ENCODE measurements around the gene CFI. TPM values are rescaled to one million over a fixed set of nuclear protein-coding genes. Genes with fewer than 3 reads are reported as not detected.
A peak's percentile ranks its signal among the peaks of the same experiment; 100 is the strongest.

CFI gene
- total RNA-seq, 4 donors from 2014 or later = 1.1 to 6.0 (median 2.8) TPM

DNA sequence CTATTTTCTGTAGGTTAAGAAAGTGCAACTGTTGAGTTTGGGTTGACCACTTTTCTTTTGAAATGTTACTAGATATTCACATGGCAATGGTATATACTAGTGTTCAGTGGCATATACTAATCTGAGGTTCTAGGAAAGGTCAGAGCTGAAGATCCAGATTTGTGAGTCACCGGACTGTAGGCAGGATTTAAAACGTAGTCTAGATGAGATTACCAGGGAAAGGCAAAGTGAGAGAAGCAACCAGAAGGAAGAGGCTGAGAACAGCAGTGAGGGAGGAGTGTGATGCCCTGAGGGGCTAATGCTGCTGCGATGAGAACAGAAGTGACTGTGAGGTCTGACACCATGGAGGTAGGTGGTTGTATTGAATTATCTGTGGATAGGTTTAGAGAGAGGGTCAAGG lies 62.3 kb downstream of the CFI start:
- 40 to 62% methylated on average over 3 of the region's 3 CpGs for WGBS, 2 donors
- TF ChIP-seq, protein P1, sequence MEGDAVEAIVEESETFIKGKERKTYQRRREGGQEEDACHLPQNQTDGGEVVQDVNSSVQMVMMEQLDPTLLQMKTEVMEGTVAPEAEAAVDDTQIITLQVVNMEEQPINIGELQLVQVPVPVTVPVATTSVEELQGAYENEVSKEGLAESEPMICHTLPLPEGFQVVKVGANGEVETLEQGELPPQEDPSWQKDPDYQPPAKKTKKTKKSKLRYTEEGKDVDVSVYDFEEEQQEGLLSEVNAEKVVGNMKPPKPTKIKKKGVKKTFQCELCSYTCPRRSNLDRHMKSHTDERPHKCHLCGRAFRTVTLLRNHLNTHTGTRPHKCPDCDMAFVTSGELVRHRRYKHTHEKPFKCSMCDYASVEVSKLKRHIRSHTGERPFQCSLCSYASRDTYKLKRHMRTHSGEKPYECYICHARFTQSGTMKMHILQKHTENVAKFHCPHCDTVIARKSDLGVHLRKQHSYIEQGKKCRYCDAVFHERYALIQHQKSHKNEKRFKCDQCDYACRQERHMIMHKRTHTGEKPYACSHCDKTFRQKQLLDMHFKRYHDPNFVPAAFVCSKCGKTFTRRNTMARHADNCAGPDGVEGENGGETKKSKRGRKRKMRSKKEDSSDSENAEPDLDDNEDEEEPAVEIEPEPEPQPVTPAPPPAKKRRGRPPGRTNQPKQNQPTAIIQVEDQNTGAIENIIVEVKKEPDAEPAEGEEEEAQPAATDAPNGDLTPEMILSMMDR (IDR thresholded peaks at IDR 0.05) = no peak
- no peak for TF ChIP-seq POLR2A (IDR thresholded peaks at IDR 0.05)
- no peak for DNase-seq (ENCODE audit: low spot score in 2 of 2)
- no peak overlapping the region for H3K4me3 ChIP-seq (ENCODE audit: low read depth, poor library complexity, severe bottlenecking)
- intact Hi-C loops (cut with DNase I; ENCODE audit: low total_unique reads) = no loop called here

DNA sequence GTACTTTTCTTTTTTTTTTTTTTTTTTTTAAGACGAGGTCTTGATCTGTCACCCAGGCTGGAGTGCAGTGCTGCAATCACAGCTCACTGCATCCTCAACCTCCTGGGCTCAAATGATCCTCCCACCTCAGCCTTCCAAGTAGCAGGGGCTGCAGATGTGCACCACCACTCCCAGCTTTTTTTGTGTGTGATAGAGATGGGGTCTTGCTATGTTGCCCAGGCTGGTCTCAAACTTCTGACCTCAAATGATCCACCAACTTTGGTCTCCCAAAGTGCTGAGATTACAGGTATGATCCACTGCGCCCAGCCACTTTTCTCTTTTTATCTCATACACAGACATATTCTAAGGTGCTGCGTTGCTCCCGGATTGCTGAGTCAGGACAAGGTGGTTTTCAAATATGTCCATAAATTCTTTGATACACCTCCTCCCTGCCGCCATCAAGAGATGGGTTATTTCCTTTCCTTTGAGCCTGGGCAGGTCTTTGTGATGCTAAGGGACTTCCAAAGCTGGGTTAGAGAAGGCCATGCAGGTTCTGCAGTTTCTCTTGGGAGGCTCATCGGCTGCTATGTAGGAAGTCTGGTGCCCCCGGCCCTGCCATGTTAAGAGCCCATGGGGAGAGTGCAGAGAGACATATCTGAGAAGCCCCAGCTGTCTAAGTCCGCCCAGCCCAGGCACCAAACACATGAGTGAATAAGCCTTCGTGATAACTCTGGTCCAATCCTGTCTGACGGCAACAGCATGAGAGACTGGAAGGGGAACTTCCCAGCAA lies 63.5 kb downstream of the CFI start:
- TF ChIP-seq POLR2A (IDR thresholded peaks at IDR 0.05) = no peak
- TF ChIP-seq, protein P1 (IDR thresholded peaks at IDR 0.05) = no peak
- intact Hi-C loops (cut with DNase I; ENCODE audit: low total_unique reads) = no loop called here
- H3K4me3 ChIP-seq (ENCODE audit: low read depth, poor library complexity, severe bottlenecking) = no peak overlapping the region
- no peak for DNase-seq (ENCODE audit: low spot score in 2 of 2)
- WGBS, 2 donors = 87 to 88% methylated on average over 10 of the region's 10 CpGs

DNA sequence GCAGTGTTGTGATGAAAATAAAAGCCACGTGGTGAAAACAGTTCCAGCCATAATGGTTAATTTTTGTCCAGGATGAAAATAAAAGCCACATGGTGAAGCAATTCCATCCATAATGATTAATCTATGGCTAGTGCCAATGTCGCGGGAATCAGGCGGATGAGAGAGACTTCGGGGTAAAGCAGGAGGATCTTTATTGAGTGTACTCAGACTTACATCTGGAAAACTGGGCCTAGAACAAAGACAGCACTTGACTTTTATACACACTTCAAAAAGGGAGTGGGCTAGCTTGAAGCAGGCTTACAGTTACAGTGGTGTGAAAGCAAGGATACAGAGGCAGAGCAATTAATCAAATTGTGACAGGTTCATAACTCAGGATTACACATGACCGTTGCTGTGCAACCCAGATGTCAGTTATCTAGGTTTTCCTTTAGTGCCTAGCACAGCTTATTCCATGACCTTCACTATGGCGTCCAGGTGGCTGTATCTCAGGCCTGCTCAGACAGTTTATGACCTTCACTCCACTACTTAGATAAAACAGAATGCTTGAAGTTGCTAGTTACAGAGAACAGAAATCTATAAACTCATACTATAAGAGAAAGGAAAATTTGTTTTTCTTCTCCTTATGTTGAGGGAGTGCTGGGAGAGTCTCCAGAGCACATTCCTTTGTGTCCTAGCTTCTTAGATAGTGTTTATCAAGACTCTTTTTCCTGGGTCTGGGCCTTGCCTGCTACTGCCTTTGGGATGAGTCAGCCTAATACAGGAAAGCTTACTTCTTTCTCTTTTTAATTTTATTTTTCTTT lies 66.0 kb downstream of the CFI start:
- intact Hi-C loops (cut with DNase I; ENCODE audit: low total_unique reads) = no loop called here
- TF ChIP-seq, protein P1 (IDR thresholded peaks at IDR 0.05) = no peak
- no peak for TF ChIP-seq POLR2A (IDR thresholded peaks at IDR 0.05)
- WGBS, 2 donors = 70 to 79% methylated on average over 7 of the region's 7 CpGs
- no peak overlapping the region for H3K4me3 ChIP-seq (ENCODE audit: low read depth, poor library complexity, severe bottlenecking)
- no peak for DNase-seq (ENCODE audit: low spot score in 2 of 2)

DNA sequence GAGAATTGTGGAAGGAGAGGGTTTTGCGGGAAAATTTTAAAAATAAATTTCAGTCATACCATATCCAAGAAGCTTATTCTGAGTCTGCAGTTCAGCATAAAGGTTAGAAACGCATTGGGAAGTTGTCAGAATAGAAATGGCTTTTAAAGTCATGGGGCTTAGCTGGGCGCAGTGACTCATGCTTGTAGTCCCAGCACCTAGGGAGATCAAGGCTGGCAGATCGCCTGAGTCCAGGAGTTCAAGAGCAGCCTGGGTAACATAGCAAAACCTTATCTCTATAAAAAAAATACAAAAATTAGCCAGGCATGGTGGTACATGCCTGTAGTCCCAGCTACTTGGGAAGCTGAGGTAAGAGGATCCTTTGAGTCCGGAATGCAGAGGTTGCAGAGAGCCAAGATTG lies 68.1 kb downstream of the CFI start:
- WGBS, 2 donors = 88% methylated on average over 5 of the region's 5 CpGs
- intact Hi-C loops (cut with DNase I; ENCODE audit: low total_unique reads) = no loop called here
- H3K4me3 ChIP-seq (ENCODE audit: low read depth, poor library complexity, severe bottlenecking) = no peak overlapping the region
- TF ChIP-seq, protein P1 (IDR thresholded peaks at IDR 0.05) = no peak
- no peak for TF ChIP-seq POLR2A (IDR thresholded peaks at IDR 0.05)
- DNase-seq (ENCODE audit: low spot score in 2 of 2) = no peak

DNA sequence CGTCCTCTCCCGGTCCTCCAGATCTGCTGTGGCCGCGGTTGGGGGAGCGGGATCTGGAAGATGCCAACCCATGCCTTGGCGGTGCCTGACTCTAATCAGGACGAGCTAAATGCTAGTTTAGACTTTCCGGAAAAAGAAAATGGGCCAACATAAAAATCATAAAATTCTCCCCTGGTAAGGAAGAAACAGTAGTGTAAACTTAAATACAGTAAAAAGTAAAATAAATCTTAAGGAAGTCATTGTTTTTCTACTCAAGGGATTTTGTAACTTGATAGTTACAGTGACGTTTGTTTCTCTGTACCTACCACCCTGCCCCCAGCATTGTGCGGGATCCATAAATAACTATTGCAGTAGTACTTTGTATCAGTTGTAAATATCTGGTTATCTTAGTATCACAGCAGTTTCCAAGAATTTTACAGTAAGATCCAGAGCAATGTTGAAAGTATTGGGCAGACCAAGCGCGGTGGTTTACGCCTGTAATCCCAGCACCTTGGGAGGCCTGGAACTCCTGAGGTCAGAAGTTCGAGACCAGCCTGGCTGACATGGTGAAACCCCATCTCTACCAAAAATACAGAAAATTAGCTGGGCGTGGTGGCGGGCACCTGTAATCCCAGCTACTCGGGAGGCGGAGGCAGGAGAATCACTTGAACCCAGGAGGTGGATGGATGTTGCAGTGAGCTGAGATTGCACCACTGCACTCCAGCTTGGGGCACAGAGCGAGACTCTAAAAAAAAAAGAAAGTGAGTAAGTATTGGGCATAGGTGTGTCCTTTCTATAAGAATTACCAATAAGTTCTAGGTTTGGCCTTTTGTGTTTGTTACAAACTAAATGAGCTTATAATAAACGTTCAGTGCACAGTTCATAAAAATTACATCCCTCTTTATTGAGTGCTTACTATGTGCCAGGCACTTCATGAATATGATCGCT lies 70.9 kb downstream of the CFI start:
- intact Hi-C loops (cut with DNase I; ENCODE audit: low total_unique reads) = no loop called here
- no peak for DNase-seq (ENCODE audit: low spot score in 2 of 2)
- TF ChIP-seq, protein P1 (IDR thresholded peaks at IDR 0.05) = no peak
- no peak for TF ChIP-seq POLR2A (IDR thresholded peaks at IDR 0.05)
- peak overlapping the region; percentile 67 for H3K4me3 ChIP-seq (ENCODE audit: low read depth, poor library complexity, severe bottlenecking)
- WGBS, 2 donors = 52 to 53% methylated on average over 21 of the region's 21 CpGs

All from lower leg skin (tissue), 4 donors.